Stimulated activated CD8-positive, alpha-beta memory T cell treated with anti-CD3 and anti-CD28 coated beads, Interleukin-2, amount 100 ng/mL, for 48 hours (primary cell): ENCODE results near the gene FHL2.

Experiments
- DNase-seq, 2 donors: peaks; one replicate each; pipeline ENCODE4 v3.0.0-alpha.2; 2020; ENCODE audit warnings: low read depth in 2 of 2

Gene FHL2

GRCh38 chr2:105397953-105398335 is 907 bp downstream of the FHL2 start:
- no peak for DNase-seq

- DNase-seq = no peak
These were observed 1.7 kb downstream of the FHL2 start for GRCh38 chr2:105397025-105397722.

GRCh38 chr2:105396254-105397024 is 2.4 kb downstream of the FHL2 start:
- DNase-seq = peak; percentile 21 to 36

DNA sequence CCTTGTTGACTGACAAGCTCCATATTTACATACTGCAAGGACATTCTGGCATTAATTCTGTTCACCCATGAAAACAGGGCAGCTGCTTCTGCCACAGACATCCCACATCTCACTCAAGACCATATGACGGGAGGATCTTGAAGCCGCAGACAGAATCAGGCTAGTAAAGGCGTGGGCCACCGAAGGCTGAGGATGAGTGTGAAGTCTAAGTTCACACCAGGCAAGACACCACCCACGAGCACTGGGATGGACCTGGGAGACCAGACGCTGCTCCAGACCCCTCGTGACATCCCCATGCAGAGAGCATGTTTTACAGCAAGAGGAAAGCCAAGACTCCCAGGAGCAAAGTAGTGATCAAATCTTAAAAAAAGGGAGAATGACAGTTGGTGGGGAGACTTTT is 3.2 kb downstream of the FHL2 start:
- no peak for DNase-seq

- no peak for DNase-seq
These were observed 3.8 kb downstream of the FHL2 start for GRCh38 chr2:105394951-105395611.

- no peak for DNase-seq
These were observed 5.3 kb downstream of the FHL2 start for GRCh38 chr2:105393373-105394055.

DNA sequence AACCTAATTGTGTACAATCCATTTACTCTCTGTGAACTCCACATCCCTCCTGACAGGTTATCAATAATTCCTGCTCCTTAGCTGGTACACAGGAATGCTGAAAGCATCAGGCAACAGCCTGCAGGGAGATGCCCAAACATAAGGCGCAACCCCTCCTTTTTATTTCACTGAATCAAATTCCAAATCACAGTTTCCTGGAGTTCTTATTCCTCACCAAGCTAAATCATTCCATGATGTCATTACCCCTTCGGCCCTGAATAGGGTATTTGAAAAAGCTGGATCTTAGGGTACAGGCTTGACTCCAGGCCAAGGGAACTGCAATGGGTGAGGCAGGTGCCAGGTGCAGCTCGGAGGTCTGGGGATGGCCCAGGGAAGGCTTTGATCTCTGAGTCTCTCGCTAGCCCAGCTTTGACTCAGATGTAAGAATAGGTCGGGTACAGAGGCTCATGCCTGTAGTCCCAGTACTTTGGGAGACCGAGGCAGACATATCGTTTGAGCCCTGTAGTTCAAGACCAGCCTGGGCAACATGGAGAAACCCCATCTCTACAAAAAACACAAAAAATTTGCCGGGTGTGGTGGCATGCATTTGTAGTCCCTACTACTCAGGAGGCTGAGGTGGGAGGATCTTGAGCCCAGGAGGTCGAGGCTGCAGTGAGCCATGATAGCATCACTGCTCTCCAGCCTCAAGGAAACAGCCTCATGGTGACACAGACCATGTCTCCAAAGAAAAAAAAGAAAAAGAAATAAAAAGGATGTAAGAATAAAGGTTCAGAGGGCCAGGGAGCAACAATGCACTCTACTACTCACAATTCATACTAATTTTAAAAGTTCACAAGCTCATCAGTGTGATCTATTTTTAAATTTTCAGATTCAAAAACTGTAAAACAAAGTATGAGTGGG is 6.8 kb downstream of the FHL2 start:
- DNase-seq = no peak

GRCh38 chr2:105391058-105391627 is 7.7 kb downstream of the FHL2 start:
- no peak for DNase-seq

DNA sequence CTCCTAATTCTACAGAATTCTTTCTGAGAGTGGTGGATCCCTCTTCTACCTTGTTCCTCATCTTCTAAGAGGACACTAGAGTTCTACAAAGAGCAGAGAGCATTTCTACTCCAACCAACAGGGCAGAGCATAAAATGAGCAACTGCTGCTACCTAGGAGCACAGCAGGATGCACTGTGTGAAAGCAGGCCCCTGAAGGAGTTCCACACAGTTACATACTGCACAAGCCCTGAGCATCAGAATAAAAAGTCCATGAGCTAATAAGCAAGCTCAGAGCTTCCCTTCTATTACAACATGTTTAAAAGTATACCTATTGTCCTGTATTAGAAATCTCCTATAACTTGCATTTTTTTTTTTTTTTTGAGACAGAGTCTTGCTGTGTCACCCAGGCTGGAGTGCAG is 8.4 kb downstream of the FHL2 start:
- no peak for DNase-seq

GRCh38 chr2:105388971-105389381 is 9.9 kb downstream of the FHL2 start:
- no peak for DNase-seq

DNA sequence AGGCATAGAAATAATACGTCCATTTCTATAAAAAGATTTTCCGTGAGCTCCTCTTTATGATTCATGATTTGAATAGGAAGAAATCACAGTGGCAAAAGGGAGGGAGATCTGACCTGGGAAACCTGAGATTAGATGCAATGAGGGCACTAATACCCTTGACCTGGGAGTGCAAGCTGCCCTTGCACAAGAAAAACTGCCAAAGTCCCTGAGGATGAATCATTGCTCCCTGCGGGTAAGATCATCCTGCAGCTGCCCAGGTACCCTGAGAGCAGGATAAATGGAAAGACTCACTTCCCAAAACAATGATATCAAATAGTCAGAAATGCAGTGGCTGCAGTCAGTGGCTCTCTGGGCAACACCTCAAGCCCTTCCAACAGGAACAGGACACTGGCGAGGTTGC is 11.6 kb downstream of the FHL2 start:
- DNase-seq = no peak

GRCh38 chr2:105385731-105386540 is 12.9 kb downstream of the FHL2 start:
- DNase-seq = no peak

DNA sequence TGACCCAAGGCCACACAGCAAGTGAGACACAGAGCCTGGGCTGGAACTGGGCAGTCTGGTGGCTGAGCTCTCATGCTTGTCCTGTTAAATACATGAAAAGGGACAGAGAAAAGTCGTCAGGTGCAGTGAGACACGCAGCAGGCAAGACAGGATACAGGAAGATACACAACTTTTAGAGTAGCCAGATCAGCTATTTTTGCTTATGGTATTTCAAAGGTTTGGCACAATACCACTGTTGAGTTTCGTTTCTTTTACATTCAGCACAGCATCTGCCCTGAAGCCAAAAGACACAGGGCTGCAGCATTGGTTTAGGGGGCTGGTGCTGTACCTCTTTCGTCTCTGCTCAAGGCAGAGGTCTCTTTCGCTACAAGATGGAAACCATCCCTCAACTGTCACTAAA is 14.0 kb downstream of the FHL2 start:
- DNase-seq = no peak

- DNase-seq = no peak
These were observed 14.6 kb downstream of the FHL2 start for GRCh38 chr2:105384216-105384615.

GRCh38 chr2:105383432-105384166 is 15.3 kb downstream of the FHL2 start:
- no peak for DNase-seq

- no peak for DNase-seq
These were observed 16.7 kb downstream of the FHL2 start for GRCh38 chr2:105382177-105382576.

DNA sequence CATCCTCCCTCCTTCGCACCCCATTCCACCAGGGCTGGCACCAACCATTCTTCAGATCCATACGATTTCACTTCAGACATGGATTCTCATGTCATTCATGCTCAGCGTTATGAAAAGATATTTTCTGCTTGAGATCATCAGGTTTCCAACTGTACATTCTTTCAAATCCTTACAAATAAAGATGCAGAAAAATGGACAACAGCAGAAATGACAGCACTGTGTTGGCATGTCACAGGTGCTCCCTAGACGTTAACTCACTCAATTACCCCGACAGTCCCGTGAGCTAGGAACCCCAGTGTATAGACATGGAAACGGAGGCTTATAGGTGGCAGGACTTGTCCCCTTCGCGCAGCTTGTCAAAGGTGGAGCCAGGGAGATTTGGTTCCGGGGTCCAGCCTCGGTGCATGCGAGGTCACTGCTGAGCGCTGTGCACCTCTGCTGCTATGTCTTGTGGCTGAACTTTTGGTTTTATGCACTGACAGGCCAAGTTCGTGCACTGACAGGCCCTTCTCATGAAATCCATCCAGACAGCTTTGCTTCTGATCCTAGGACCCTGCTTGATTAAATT is 17.7 kb downstream of the FHL2 start:
- no peak for DNase-seq

- DNase-seq = no peak
These were observed 18.3 kb downstream of the FHL2 start for GRCh38 chr2:105380432-105381100.
